Endothelial cell of umbilical vein (primary cell): ENCODE data around the gene ADGB. TPM values are rescaled to one million over a fixed set of nuclear protein-coding genes. Genes with fewer than 3 reads are reported as not detected.

Experiments used
- BruUV-seq: library from RNA; stranded (reverse); fragments of 400-500 nt; replicated peaks from 2 replicates; lab custom pipeline; 2021; lab: Mats Ljungman, UMichigan
- CTCF ChIA-PET: fragments of 300-600, 350-600 bp; sonication (Branson Sonifier 250); formaldehyde crosslinking; loops from one replicate; lab custom pipeline; 2021; ENCODE audit warnings: antibody characterized with exemption, inconsistent platforms; lab: Charles Lee
- POLR2A ChIA-PET: fragments of 300-600, 350-600 bp; sonication (Branson Sonifier 250); formaldehyde crosslinking; loops from one replicate; lab custom pipeline; 2021; ENCODE audit warnings: antibody characterized with exemption, inconsistent platforms; lab: Charles Lee
- DNase-seq: peaks from one replicate; pipeline ENCODE4 v3.0.0-alpha.2; 2011; ENCODE audit warnings: low read depth, low spot score
- FAIRE-seq: peaks from 2 replicates; lab custom pipeline; 2011; peaks lifted over from hg19 to GRCh38; lab: Jason Lieb, UNC
- H2AFZ ChIP-seq: 2 replicates; pipeline ENCODE4 v1.6.0; 2012; ENCODE audit warnings: low read depth, low read length, control low read depth, inconsistent platforms
- H3K27ac ChIP-seq: 2 replicates; pipeline ENCODE4 v1.5.1; 2011; ENCODE audit warnings: low read depth, mild to moderate bottlenecking, control low read depth, low read length, moderate library complexity; ENCODE audit not compliant: insufficient read depth
- H3K27me3 ChIP-seq, 2 experiments: 2 replicates each; pipeline versions ENCODE4 v1.6.0 to v1.6.1; 2011; ENCODE audit warnings: low read length in 2 of 2, mixed read lengths in 1 of 2; ENCODE audit not compliant: control insufficient read depth in 2 of 2, insufficient read depth in 2 of 2
- H3K36me3 ChIP-seq, 2 experiments: 2 replicates in 1 of 2; 3 replicates in 1 of 2; pipeline ENCODE4 v1.5.1; 2011; ENCODE audit warnings: low read length in 2 of 2, mild to moderate bottlenecking in 1 of 2, moderate library complexity in 1 of 2; ENCODE audit not compliant: control insufficient read depth in 2 of 2, insufficient read depth in 2 of 2; ENCODE audit errors: extremely low read depth in 1 of 2
- H3K4me1 ChIP-seq: 3 replicates; pipeline ENCODE4 v1.5.1; 2011; ENCODE audit warnings: mild to moderate bottlenecking, low read length; ENCODE audit not compliant: control insufficient read depth, insufficient read depth; ENCODE audit errors: extremely low read depth
- H3K4me2 ChIP-seq: 2 replicates; pipeline ENCODE4 v1.6.1; 2011; ENCODE audit warnings: low read length, control low read depth, mixed read lengths; ENCODE audit not compliant: insufficient read depth
- H3K4me3 ChIP-seq, 3 experiments: fragments of 200-600 bp in 1 of 3; sonication (generic), shearing (Covaris generic) in 1 of 3; replicated peaks in 1 of 3; 2 replicates each; pipeline ENCODE4 v1.5.1; 2011 to 2016; ENCODE audit warnings: control low read depth in 3 of 3, low read length in 3 of 3, mild to moderate bottlenecking in 2 of 3, inconsistent platforms in 1 of 3, low read depth in 1 of 3, moderate library complexity in 1 of 3; ENCODE audit not compliant: insufficient read depth in 1 of 3
- H3K79me2 ChIP-seq: 2 replicates; pipeline ENCODE4 v1.6.0; 2012; ENCODE audit warnings: low read length, inconsistent platforms; ENCODE audit not compliant: control insufficient read depth, insufficient read depth
- H3K9ac ChIP-seq: replicated peaks from 2 replicates; pipeline ENCODE3; 2011; ENCODE audit warnings: low read length, control low read depth; ENCODE audit not compliant: insufficient read depth; ENCODE audit errors: extremely low read depth
- H3K9me1 ChIP-seq: replicated peaks from 3 replicates; pipeline ENCODE4 v1.6.0; 2011; ENCODE audit warnings: mild to moderate bottlenecking, low read length; ENCODE audit not compliant: control insufficient read depth, insufficient read depth; ENCODE audit errors: extremely low read depth
- H3K9me3 ChIP-seq: replicated peaks from 2 replicates; pipeline ENCODE4 v1.5.1; 2012; ENCODE audit warnings: low read length, inconsistent platforms; ENCODE audit not compliant: control insufficient read depth, insufficient read depth
- H4K20me1 ChIP-seq: replicated peaks from 2 replicates; pipeline ENCODE3; 2011; ENCODE audit warnings: mild to moderate bottlenecking, low read length; ENCODE audit not compliant: control insufficient read depth, insufficient read depth; ENCODE audit errors: extremely low read depth
- CTCF ChIP-seq, 2 donors: IDR thresholded peaks; 1 replicate in 1 of 2; 2 replicates in 1 of 2; pipeline ENCODE4 v1.5.1; 2011; ENCODE audit warnings: low read length in 2 of 2, mild to moderate bottlenecking in 2 of 2, moderate library complexity in 2 of 2, control low read depth in 1 of 2, inconsistent platforms in 1 of 2, low read depth in 1 of 2; ENCODE audit not compliant: insufficient read depth in 1 of 2; ENCODE audit errors: extremely low read depth in 1 of 2
- EZH2 ChIP-seq: IDR thresholded peaks from 2 replicates; pipeline ENCODE4 v1.6.1; 2012; ENCODE audit warnings: borderline replicate concordance, low read depth, mild to moderate bottlenecking, moderate library complexity, low read length, inconsistent platforms; ENCODE audit not compliant: severe bottlenecking
- FOS ChIP-seq: IDR thresholded peaks from 2 replicates; pipeline ENCODE4 v1.6.1; 2011; ENCODE audit warnings: mild to moderate bottlenecking, low read length, moderate library complexity, borderline replicate concordance; ENCODE audit not compliant: insufficient read depth
- GATA2 ChIP-seq: IDR thresholded peaks from 2 replicates; pipeline ENCODE4 v1.7.0; 2011; ENCODE audit warnings: low read depth, mild to moderate bottlenecking, moderate library complexity, mixed read lengths, low read length; ENCODE audit not compliant: insufficient read length, insufficient read depth
- JUN ChIP-seq: IDR thresholded peaks from 2 replicates; pipeline ENCODE4 v1.6.1; 2011; ENCODE audit warnings: borderline replicate concordance, low read depth; ENCODE audit not compliant: insufficient read length, insufficient read depth
- MAX ChIP-seq: IDR thresholded peaks from 2 replicates; pipeline ENCODE4 v1.6.1; 2011; ENCODE audit not compliant: insufficient read depth, insufficient read length
- MYC ChIP-seq: IDR thresholded peaks from one replicate; pipeline ENCODE4 v1.6.1; 2011; ENCODE audit warnings: mild to moderate bottlenecking, low read depth, low read length
- POLR2A ChIP-seq: IDR thresholded peaks from 2 replicates; pipeline ENCODE4 v1.6.1; 2012; ENCODE audit warnings: low read depth, mild to moderate bottlenecking, control low read depth, low read length
- POLR2AphosphoS5 ChIP-seq: IDR thresholded peaks from 2 replicates; pipeline ENCODE4 v1.6.1; 2012; ENCODE audit warnings: low read depth, mild to moderate bottlenecking, control low read depth, low read length, moderate library complexity; ENCODE audit not compliant: insufficient read depth
- dilution Hi-C: fragments of 300-500 bp; cut with MboI; formaldehyde crosslinking; loops from one replicate; pipeline ENCODE4 v1.15.0; 2019; ENCODE audit warnings: low sequenced_read_pairs; ENCODE audit not compliant: extremely low pct_ligation_motif_present
- intact Hi-C: fragments of 100-400 bp; cut with micrococcal nuclease; formaldehyde crosslinking; loops from one replicate; pipeline ENCODE4 v1.10.0; 2022
- polyA plus RNA-seq, 4 experiments: library from polyadenylated mRNA; depleted of rRNA in 3 of 4; stranded (reverse) in 3 of 4; unstranded in 1 of 4; fragments of >200 nt; gene quantifications; 2 replicates each; pipeline versions ENCODE4 v1.2.1 to v1.2.3, GENCODE V29; 2011 to 2012; ENCODE audit warnings: missing spikeins in 1 of 4
- total RNA-seq: library from RNA; stranded (reverse); gene quantifications from 2 replicates; pipeline ENCODE4 v1.2.3, GENCODE V29; 2021

The ADGB gene
- total and polyA plus RNA-seq, 2 donors (not counting 3 experiments of a cell fraction or from before 2014, with no cell fraction given) = not detected

GRCh38 chr6:146635165-146635564 is 36.4 kb downstream of the ADGB start:
- H3K4me3 ChIP-seq = no peak overlapping the region
- H2AFZ ChIP-seq = no peak overlapping the region
- dilution Hi-C loops (no loop called here), intact Hi-C loops (no loop called here)
- no peaks in the 10 kb centered on the region for H3K36me3 ChIP-seq
- no peak for FAIRE-seq
- no peaks in the 10 kb centered on the region for H3K27me3 ChIP-seq
- ChIA-PET POLR2A (no interaction called here), CTCF (no interaction called here)
- no peaks in the 10 kb centered on the region for H3K4me1 ChIP-seq
- H4K20me1 ChIP-seq = no peaks in the 10 kb centered on the region
- no peak overlapping the region for H3K4me2 ChIP-seq
- no TSS peak for BruUV-seq
- no peak overlapping the region for H3K9ac ChIP-seq
- H3K9me1 ChIP-seq = no peaks in the 10 kb centered on the region
- H3K27ac ChIP-seq = no peak overlapping the region
- DNase-seq = no peak
- TF ChIP-seq POLR2AphosphoS5 = no peak
- no peaks in the 10 kb centered on the region for H3K9me3 ChIP-seq
- no peaks in the 10 kb centered on the region for H3K79me2 ChIP-seq

GRCh38 chr6:146636481-146636880 is 37.7 kb downstream of the ADGB start:
- Histone ChIP-seq H3K79me2 (no peaks in the 10 kb centered on the region), H4K20me1 (no peaks in the 10 kb centered on the region), H3K9ac (no peak overlapping the region), H3K4me3 (no peak overlapping the region), H3K36me3 (no peaks in the 10 kb centered on the region), H3K4me2 (no peak overlapping the region), H3K27me3 (no peaks in the 10 kb centered on the region), H3K27ac (no peak overlapping the region), H3K9me3 (no peaks in the 10 kb centered on the region), H3K4me1 (no peaks in the 10 kb centered on the region), H3K9me1 (no peaks in the 10 kb centered on the region), H2AFZ (no peak overlapping the region)
- POLR2A ChIA-PET = no interaction called here
- CTCF ChIA-PET = no interaction called here
- no TSS peak for BruUV-seq
- dilution Hi-C loops = no loop called here
- DNase-seq (no peak), FAIRE-seq (no peak)
- intact Hi-C loops = no loop called here
- no peak for TF ChIP-seq JUN
- no peak for TF ChIP-seq FOS
- no peak for TF ChIP-seq MAX
- TF ChIP-seq EZH2 = no peak
- TF ChIP-seq POLR2A = no peak
- no peak for TF ChIP-seq GATA2
- no peak for TF ChIP-seq POLR2AphosphoS5
- no peak for TF ChIP-seq MYC
- TF ChIP-seq CTCF (IDR thresholded peaks at IDR 0.05; ENCODE audit: extremely low read depth in 1 of 2, insufficient read depth in 1 of 2, low read depth in 1 of 2, low read length in 2 of 2) = no peak
